HuH-7.5 (cell line): Measurements from ENCODE around the gene FAM120A.

Experiments used
- DNase-seq: peaks from one replicate; pipeline ENCODE4 v3.0.0; 2011; ENCODE audit warnings: low spot score

The FAM120A gene

GRCh38 chr9:93594041-93594756, 142.7 kb downstream of the FAM120A start:
- DNase-seq = no peak

GRCh38 chr9:93595461-93595860, 144.0 kb downstream of the FAM120A start:
- no peak for DNase-seq

DNA sequence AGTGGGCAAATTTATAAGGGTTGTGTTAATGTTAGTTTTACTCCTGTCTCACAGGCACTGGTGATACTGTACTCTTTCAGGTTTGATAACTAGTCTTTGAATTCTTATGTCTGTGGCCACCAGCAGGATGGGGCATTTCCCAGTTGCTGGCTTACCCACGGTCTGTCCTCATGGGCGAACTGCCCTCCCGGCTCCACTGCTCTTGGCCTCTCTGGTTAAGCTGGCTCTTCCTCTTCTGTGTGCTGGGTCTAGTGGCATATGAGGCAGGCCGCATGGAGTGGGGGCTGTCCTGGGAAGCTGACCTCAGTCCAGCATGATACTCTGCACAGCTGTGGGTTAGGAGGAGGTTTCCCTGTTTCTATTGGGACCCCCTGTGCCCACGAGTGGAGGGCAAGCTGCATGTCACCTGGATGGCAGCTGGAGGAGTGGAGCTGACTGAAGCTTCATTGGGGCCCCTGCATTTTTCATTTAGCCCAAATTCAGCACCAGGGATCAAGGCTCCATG, 144.4 kb downstream of the FAM120A start:
- no peak for DNase-seq

DNA sequence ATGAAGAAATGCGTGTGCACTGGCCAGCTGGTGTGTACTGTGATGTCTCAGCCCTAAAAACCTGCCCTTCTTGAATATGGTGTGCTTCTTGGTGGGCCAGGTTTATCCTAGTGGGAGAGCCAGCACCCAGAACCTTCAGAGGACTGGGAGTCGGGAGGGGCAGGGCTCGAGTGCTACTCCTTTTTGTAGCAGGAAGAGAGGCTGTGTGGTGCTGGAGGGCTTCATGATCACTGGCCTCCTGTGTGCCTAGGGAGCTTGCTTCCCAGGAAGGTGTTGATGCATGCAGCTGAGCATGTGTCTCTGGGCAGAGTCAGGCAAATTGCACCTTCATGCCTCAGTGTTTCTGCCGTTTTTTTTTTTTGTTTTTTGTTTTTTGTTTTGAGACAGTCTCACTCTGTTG, 144.9 kb downstream of the FAM120A start:
- no peak for DNase-seq

- no peak for DNase-seq
These were observed 145.7 kb downstream of the FAM120A start for GRCh38 chr9:93597142-93597706.

DNA sequence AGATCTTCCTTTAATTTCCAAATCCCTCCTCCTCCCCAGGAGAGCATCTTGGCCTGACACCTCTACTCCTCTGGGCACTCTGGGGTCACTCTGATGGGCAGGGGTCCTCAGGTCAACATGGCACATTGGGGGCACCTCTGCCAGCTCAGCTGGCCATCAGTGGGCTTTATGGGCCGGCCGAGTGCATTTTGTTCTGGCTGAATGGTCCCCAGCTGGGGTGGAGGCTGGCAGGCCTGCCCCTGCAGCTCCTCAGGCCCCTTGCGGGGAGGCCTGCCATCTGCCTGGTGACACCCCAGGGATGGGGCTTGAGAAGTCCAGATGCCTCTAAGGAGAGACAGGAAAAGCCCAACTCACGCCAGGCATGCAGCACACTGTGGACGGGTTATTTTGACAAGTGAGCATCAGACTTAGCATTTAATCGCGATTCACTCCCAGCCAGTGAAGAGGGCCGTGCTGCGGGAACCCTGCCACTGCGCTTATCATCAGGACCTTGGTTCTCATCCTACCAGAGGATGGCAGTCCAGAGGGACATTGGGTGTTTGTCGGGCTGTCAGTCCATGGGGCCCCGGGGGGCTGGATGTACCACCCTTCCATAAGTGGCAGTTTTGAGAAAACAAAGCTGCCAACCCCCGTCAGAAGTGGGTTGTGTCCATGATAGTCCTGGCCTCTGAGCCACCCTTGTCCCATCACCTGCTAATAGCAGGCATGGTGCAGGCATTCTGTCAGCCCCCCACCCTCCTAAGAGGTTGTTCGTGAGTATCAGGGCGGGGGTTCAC, 146.6 kb downstream of the FAM120A start:
- DNase-seq = no peak

DNA sequence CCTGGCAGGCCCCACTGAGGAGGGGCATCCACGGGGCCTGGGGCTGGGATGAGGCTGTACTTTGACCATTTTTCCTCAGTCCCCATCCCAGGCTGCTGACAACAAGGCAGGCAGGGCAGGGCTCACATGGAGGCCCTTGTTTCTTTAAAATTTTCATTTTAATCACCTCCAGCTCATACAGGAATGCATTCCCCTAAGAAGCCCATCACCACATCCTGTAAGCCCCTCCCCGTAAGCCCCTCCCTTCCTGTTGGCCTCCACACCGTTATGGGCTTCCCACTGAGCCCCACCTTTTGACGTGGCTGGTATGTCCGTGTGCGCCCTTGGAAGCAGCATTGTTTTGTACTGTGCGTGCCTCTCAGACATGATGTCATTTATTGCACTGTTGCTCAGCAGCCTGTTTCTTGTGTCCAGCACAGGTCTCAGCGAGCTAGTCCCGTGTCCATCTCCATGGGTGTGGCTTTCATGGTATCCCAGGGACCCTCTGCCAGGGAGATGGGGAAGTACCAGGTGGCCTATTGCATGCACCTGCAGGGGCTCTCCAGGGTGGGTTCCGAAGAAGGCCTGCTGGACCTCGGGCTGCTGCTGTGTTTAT, 147.3 kb downstream of the FAM120A start:
- DNase-seq = no peak

DNA sequence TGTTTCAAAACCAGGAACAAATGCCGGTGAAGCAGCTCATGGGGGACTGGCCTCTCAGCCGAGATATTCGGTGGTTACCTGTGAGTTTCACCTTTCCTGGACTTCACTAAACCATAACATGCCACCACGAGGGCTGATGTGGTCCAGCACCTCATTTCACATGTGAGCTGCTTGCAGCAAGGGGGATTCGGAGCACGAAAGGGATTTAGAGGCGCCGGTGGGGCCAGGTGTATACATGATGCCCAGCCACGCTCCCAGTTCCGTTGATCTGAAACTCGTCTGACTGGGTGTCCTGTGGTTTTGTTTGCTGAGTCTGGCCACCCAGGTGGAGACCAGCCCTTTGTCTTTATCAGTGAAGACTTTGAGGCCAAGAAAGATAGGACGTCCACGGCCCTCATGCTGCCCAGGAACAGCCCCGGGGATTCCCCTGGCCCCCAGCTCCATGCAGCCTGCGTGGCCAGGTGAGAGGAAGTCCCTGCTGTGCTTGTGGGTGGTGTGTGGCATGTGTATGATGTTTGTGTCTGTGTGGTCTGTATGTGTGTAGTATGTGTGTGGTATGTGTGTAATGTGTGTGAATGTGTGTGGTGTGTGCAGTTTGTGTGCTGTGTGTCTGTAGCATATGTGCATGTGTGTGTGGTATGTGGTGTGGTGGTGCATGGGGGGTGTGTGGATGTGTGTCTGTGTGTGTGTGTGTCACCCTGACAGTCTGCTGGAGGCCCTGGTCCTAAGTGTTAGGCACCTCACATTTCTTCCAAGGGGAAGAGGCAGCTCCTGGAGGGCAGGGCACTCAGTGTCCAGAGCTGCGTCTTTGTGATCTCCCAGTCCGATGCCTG, 148.3 kb downstream of the FAM120A start:
- no peak for DNase-seq

GRCh38 chr9:93600504-93600903, 149.0 kb downstream of the FAM120A start:
- no peak for DNase-seq

DNA sequence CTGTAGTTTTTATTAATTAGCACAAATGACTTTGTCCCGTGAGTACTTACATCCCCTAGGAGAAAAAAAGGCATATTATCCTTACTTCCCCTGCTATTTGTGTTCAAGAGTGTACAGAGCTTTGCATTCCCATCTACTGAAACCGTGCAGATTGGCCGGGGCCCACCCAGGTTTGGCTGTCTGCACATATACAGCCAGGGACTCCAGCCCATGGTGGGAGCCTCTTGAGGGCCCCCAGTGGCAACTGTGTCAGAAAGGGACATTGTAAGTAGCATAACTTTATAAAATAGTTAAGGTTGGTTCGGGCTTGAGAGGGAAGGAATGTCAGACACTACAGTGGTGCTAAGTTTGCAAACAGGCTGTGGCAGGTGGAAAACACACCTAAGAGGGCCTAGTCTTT, 149.6 kb downstream of the FAM120A start:
- DNase-seq = no peak

- DNase-seq = no peak
These were observed 150.2 kb downstream of the FAM120A start for GRCh38 chr9:93601666-93602065.

DNA sequence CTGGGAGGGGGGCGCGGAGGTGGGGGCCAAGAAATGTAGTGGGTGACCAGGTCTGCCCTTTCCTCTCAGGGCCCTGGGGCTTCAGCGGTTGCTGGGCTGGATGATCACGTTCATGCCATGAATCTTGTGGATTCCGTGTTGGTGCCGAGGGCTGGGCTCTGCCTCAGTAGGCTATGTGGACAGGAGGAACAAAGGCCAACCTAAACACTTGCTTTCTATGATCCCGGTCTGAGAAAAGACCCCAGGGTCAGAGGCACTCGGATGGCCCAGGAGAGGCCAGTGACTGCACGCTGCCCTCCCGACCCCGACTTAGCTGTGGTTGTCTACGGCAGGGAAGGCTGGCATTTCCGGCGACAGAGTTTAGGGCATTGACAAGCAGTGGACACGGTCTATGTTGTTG, 151.5 kb downstream of the FAM120A start:
- no peak for DNase-seq

DNA sequence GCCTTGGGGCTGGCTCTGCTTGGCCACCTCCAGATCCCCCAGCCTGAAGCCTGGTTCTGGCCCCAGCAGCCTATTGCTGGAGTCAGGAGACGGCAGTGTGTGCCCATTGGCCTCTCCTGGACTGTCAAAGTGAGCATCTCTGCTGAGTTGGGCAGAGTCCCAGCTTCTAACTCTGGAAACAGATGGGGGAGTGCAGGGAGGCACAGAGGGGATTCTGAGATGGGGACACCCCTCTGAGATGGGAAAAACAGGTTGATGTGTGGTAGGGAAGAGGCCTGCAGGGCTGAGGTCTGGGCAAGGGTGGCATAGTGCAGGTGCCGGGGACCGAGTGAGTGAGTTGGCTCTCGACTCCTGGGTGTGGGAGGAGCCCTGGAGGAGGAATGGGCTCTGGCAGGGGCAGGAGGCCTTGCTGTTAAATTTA, 152.4 kb downstream of the FAM120A start:
- no peak for DNase-seq

DNA sequence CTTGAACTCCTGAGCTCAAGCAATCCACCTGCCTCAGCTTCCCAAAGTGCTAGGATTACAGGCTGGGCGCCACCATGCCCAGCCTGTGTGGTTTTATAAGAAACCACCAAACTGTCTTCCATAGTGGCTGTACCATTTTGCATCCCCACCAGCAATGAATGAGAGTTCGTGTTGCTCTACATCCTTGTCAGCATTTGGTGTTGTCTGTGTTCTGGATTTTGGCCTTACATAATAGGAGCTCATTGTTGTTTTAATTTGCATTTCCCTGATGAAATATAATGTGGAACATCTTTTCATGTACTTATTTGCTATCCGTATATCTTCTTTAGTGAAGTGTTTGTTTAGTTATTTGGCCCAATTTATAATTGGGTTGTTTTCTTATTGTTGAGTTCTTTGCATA, 154.7 kb downstream of the FAM120A start:
- DNase-seq = no peak

- no peak for DNase-seq
These were observed 158.7 kb downstream of the FAM120A start for GRCh38 chr9:93610206-93610605.

DNA sequence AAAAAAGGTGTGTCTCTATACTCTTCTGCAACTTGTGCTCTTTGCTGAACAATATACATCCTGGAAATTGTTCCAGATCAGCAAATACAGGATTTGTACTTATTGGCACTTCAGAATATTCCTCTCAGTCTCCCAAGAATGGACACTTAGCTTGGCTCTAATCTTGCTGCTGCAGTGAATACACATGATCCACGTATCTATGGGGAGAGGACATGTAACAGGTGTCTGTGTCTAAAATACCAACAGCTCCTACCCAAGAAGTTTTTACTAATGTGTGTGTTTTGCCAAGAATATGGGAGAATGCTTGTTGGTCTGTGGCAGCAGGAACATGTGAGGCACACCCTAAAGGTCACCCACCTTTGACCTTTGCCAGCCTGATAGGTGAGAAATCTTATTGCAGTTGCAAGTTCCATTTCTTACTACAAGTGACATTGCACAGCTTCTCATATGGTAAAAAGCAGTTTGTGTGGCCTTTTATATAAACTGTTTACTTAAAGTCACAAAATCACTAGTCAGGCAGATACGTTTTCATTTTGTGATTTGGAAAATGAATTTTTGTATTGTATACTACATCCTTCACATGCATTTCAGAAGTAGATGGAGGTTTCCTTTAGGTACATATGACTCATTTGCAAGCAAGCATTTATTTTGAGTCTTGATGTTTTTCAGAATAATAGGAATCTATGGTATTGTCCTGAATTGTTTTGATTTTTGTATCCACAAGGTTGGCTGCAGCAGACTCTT, 160.7 kb downstream of the FAM120A start:
- DNase-seq = no peak

DNA sequence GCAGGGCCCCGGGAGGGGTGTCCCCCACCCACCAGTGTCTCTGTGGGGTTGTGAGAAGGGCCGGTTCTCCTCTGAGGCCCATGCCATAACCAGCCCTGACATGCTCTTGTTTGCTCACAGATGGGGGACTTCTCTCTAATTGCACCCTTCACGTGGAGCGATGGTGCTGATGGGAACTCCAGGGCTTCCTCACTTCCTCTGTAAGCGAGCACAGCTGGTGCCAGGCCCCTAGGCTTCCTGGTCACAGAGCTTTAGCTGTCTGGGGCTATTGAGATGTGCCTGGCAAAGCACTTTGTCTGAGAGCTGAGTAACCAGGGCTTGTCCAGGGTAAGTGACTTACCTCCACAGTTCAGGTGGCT, 161.3 kb downstream of the FAM120A start:
- no peak for DNase-seq

GRCh38 chr9:93613174-93613573, 161.7 kb downstream of the FAM120A start:
- DNase-seq = no peak

- no peak for DNase-seq
These were observed 162.3 kb downstream of the FAM120A start for GRCh38 chr9:93613791-93614190.

DNA sequence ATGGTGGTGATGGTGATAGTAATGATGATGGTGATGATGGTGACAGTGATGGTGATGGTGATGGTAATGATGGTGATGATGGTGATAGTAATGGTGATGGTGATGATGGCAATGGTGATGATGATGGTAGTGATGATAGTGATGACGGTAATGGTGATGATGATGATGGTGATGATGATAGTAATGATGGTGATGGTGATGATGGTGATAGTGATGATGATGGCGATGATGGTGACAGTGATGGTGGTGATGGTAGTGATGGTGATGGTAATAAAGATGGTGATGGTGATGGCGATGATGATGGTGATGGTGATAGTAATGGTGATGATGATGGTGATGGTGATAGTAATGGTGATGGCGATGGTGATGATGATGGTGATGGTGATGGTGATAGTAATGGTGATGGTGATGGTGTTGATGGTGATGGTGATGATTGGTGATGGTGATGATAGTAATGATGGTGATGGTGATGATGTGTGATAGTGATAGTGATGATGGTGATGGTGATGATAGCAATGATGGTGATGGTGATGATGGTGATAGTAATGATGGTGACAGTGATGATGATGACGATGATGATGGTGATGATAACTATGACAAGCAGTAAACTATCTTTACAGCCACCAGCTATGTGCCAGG, 163.5 kb downstream of the FAM120A start:
- no peak for DNase-seq
